K562 (cell line): ENCODE data around the gene EHD2. TPM values are rescaled to one million over a fixed set of nuclear protein-coding genes. Genes with fewer than 3 reads are reported as not detected.
A peak's percentile ranks its signal among the peaks of the same experiment; 100 is the strongest.

ENCODE experiments used
- DIDO1 ChIP-seq: fragments of 450-650 bp; IDR thresholded peaks from 2 replicates; pipeline ENCODE4 v1.6.1; 2016; ENCODE audit warnings: low read depth, missing biosample characterization, missing genetic modification characterization
- ILF3 ChIP-seq: fragments of 450-650 bp; IDR thresholded peaks from 2 replicates; pipeline ENCODE4 v1.6.1; 2018; ENCODE audit warnings: antibody characterized with exemption, mild to moderate bottlenecking, moderate library complexity, borderline replicate concordance
- NRF1 ChIP-seq, 2 experiments: fragments of 450-650 bp; IDR thresholded peaks in 1 of 2; conservative IDR thresholded peaks in 1 of 2; 2 replicates each; pipeline ENCODE4 v1.6.1; 2014; ENCODE audit warnings: mild to moderate bottlenecking in 2 of 2
- POLR3A ChIP-seq: IDR thresholded peaks from 2 replicates; pipeline ENCODE4 v1.6.1; 2011; ENCODE audit warnings: borderline replicate concordance, mild to moderate bottlenecking, moderate library complexity; ENCODE audit not compliant: insufficient read length, insufficient read depth; ENCODE audit errors: extremely low read depth
- SIRT6 ChIP-seq: IDR thresholded peaks from one replicate; pipeline ENCODE4 v1.6.1; 2012; ENCODE audit warnings: low read depth, mild to moderate bottlenecking, control low read depth, inconsistent platforms, low read length, moderate library complexity
- SMC3 ChIP-seq: conservative IDR thresholded peaks from 2 replicates; pipeline ENCODE4 v1.6.1; 2011; ENCODE audit warnings: low read depth, low read length, improper control_type of control experiment; ENCODE audit not compliant: insufficient read depth
- SRSF9 ChIP-seq: fragments of 200-400 bp; formaldehyde crosslinking; IDR thresholded peaks from 2 replicates; pipeline ENCODE4 v1.6.1; 2017; ENCODE audit warnings: low read depth, low read length, borderline replicate concordance
- TAL1 ChIP-seq: fragments of 450-650 bp; IDR thresholded peaks from 2 replicates; pipeline ENCODE4 v1.6.1; 2016; ENCODE audit warnings: mild to moderate bottlenecking
- TCF7L2 ChIP-seq: fragments of 150-350 bp; IDR thresholded peaks from 2 replicates; pipeline ENCODE4 v1.6.1; 2016; ENCODE audit warnings: low read depth, mild to moderate bottlenecking, low read length, moderate library complexity
- ZNF143 ChIP-seq: sonication (generic); formaldehyde crosslinking; IDR thresholded peaks from 2 replicates; pipeline ENCODE4 v1.9.0; 2022; ENCODE audit warnings: mild to moderate bottlenecking, missing genetic modification reagents
- ZNF324 ChIP-seq: fragments of 250-450 bp; sonication (Bioruptor Pico); IDR thresholded peaks from 2 replicates; pipeline ENCODE4 v1.4.0; 2020; ENCODE audit warnings: mild to moderate bottlenecking
- ZSCAN32 ChIP-seq: fragments of 450-650 bp; formaldehyde crosslinking; IDR thresholded peaks from 2 replicates; pipeline ENCODE4 v1.4.0; 2020; ENCODE audit warnings: mild to moderate bottlenecking, moderate library complexity
- polyA plus RNA-seq, 8 experiments: library from polyadenylated mRNA; depleted of rRNA in 4 of 8; stranded (reverse) in 5 of 8; unstranded in 3 of 8; fragments of >200 nt; fragmentation: Nextera tagmentation in 2 of 8; fragmentation: Illumina TruSeq in 1 of 8; extraction: Ambion mirVana in 2 of 8; extraction: Trizol in 1 of 8; gene quantifications; 2 replicates each; pipeline versions ENCODE4 v1.2.1 to v1.2.3, GENCODE V29; 2011 to 2014; ENCODE audit warnings: inconsistent platforms in 1 of 8, missing spikeins in 1 of 8
- total RNA-seq, 7 experiments: library from RNA; depleted of rRNA in 6 of 7; stranded (reverse); fragments of >200 nt in 6 of 7; fragmentation: Illumina TruSeq in 2 of 7; extraction: Trizol in 2 of 7; gene quantifications; 2 replicates each; pipeline versions ENCODE4 v1.2.1 to v1.2.3, GENCODE V29; 2011 to 2021; ENCODE audit warnings: low replicate concordance in 1 of 7
- TF ChIP-seq, protein P1 (sequence below): fragments of 250-450 bp; sonication (Bioruptor Pico); IDR thresholded peaks from 2 replicates; pipeline ENCODE4 v1.5.0; 2022; ENCODE audit warnings: mild to moderate bottlenecking
- TF ChIP-seq, protein P2 (sequence below): IDR thresholded peaks from 2 replicates; pipeline ENCODE4 v1.6.1; 2016; ENCODE audit warnings: missing genetic modification characterization, missing compliant biosample characterization
- TF ChIP-seq, protein P3 (sequence below): fragments of 250-450 bp; sonication (Bioruptor Pico); IDR thresholded peaks from 2 replicates; pipeline ENCODE4 v1.4.0; 2020
- TF ChIP-seq, protein P4 (sequence below): IDR thresholded peaks from 2 replicates; pipeline ENCODE4 v1.6.1; 2014; ENCODE audit warnings: antibody characterized with exemption

EHD2 gene
- total and polyA plus RNA-seq, 9 of the 15 experiments (the other 6 are each of a cell fraction or from before 2014, with no cell fraction given): 1.7 to 32.2 (median 3.0) TPM

DNA sequence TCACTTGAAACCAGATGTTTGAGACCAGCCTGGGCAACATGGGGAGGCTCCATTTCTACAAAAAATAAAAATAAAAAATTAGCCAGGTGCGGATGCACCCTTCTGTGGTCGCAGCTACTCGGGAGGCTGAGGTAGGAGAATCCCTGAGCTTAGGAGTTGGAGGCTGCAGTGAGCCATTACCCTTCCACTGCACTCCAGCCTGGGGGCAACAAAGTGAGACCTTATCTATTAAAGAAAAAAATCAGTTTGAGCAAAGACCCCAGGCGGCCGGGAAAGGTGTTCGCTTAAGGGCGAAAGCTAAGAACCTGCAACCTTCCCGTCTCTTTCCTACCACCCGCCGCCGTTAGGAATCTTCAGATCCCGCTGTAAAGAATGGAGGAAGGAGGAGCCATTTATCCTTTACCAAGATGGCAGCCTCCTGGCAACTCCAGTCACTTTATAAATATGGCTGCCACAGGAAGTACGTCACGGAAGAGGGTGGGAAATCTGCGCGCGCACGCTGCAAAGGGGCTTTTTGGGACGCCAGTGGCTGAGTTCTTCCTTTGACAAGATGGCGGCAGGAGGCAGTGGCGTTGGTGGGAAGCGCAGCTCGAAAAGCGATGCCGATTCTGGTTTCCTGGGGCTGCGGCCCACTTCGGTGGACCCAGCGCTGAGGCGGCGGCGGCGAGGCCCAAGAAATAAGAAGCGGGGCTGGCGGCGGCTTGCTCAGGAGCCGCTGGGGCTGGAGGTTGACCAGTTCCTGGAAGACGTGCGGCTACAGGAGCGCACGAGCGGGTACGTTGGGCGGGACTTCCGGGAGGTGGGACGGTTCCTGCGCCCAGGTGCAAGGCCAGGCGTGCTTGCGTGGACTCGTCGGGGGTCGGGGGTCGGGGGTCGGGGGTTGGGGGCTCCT is 32.0 kb downstream of the EHD2 start, which contains the start of gene NOP53 (continued):
- TF ChIP-seq ILF3 (no peak), TAL1 (no peak), SIRT6 (no peak), ZNF324 (CRISPR knock-in tag) (no peak), NRF1 (conservative IDR thresholded peaks at IDR 0.05 in 1 of 2, IDR thresholded peaks at IDR 0.05 in 1 of 2) (peak; percentile 92 to 94), TCF7L2 (0 out of 2 replicates have a peak, but pooled peaks have one; percentile 25), SRSF9 (no peak), SMC3 (no peak), ZSCAN32 (CRISPR knock-in tag) (no peak), POLR3A (no peak), ZNF143 (CRISPR knock-in tag) (no peak), DIDO1 (tag) (peak; percentile 84)
- TF ChIP-seq, protein P1, sequence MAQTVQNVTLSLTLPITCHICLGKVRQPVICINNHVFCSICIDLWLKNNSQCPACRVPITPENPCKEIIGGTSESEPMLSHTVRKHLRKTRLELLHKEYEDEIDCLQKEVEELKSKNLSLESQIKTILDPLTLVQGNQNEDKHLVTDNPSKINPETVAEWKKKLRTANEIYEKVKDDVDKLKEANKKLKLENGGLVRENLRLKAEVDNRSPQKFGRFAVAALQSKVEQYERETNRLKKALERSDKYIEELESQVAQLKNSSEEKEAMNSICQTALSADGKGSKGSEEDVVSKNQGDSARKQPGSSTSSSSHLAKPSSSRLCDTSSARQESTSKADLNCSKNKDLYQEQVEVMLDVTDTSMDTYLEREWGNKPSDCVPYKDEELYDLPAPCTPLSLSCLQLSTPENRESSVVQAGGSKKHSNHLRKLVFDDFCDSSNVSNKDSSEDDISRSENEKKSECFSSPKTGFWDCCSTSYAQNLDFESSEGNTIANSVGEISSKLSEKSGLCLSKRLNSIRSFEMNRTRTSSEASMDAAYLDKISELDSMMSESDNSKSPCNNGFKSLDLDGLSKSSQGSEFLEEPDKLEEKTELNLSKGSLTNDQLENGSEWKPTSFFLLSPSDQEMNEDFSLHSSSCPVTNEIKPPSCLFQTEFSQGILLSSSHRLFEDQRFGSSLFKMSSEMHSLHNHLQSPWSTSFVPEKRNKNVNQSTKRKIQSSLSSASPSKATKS: no peak
- TF ChIP-seq, protein P2, sequence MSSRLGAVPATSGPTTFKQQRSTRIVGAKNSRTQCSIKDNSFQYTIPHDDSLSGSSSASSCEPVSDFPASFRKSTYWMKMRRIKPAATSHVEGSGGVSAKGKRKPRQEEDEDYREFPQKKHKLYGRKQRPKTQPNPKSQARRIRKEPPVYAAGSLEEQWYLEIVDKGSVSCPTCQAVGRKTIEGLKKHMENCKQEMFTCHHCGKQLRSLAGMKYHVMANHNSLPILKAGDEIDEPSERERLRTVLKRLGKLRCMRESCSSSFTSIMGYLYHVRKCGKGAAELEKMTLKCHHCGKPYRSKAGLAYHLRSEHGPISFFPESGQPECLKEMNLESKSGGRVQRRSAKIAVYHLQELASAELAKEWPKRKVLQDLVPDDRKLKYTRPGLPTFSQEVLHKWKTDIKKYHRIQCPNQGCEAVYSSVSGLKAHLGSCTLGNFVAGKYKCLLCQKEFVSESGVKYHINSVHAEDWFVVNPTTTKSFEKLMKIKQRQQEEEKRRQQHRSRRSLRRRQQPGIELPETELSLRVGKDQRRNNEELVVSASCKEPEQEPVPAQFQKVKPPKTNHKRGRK: no peak
- TF ChIP-seq, protein P3, sequence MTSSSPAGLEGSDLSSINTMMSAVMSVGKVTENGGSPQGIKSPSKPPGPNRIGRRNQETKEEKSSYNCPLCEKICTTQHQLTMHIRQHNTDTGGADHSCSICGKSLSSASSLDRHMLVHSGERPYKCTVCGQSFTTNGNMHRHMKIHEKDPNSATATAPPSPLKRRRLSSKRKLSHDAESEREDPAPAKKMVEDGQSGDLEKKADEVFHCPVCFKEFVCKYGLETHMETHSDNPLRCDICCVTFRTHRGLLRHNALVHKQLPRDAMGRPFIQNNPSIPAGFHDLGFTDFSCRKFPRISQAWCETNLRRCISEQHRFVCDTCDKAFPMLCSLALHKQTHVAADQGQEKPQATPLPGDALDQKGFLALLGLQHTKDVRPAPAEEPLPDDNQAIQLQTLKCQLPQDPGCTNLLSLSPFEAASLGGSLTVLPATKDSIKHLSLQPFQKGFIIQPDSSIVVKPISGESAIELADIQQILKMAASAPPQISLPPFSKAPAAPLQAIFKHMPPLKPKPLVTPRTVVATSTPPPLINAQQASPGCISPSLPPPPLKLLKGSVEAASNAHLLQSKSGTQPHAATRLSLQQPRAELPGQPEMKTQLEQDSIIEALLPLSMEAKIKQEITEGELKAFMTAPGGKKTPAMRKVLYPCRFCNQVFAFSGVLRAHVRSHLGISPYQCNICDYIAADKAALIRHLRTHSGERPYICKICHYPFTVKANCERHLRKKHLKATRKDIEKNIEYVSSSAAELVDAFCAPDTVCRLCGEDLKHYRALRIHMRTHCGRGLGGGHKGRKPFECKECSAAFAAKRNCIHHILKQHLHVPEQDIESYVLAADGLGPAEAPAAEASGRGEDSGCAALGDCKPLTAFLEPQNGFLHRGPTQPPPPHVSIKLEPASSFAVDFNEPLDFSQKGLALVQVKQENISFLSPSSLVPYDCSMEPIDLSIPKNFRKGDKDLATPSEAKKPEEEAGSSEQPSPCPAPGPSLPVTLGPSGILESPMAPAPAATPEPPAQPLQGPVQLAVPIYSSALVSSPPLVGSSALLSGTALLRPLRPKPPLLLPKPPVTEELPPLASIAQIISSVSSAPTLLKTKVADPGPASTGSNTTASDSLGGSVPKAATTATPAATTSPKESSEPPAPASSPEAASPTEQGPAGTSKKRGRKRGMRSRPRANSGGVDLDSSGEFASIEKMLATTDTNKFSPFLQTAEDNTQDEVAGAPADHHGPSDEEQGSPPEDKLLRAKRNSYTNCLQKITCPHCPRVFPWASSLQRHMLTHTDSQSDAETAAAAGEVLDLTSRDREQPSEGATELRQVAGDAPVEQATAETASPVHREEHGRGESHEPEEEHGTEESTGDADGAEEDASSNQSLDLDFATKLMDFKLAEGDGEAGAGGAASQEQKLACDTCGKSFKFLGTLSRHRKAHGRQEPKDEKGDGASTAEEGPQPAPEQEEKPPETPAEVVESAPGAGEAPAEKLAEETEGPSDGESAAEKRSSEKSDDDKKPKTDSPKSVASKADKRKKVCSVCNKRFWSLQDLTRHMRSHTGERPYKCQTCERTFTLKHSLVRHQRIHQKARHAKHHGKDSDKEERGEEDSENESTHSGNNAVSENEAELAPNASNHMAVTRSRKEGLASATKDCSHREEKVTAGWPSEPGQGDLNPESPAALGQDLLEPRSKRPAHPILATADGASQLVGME (CRISPR knock-in tag): 0 out of 2 replicates have a peak, but pooled peaks have one; percentile 31
- TF ChIP-seq, protein P4, sequence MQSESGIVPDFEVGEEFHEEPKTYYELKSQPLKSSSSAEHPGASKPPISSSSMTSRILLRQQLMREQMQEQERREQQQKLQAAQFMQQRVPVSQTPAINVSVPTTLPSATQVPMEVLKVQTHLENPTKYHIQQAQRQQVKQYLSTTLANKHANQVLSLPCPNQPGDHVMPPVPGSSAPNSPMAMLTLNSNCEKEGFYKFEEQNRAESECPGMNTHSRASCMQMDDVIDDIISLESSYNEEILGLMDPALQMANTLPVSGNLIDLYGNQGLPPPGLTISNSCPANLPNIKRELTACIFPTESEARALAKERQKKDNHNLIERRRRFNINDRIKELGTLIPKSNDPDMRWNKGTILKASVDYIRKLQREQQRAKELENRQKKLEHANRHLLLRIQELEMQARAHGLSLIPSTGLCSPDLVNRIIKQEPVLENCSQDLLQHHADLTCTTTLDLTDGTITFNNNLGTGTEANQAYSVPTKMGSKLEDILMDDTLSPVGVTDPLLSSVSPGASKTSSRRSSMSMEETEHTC: no peak
